Endothelial cell of umbilical vein (primary cell): Measurements from ENCODE around the gene ALDH3B2. TPM values are rescaled to one million over a fixed set of nuclear protein-coding genes. Genes with fewer than 3 reads are reported as not detected.

Experiments used
- BruUV-seq: library from RNA; stranded (reverse); fragments of 400-500 nt; replicated peaks from 2 replicates; lab custom pipeline; 2021; lab: Mats Ljungman, UMichigan
- CTCF ChIA-PET: fragments of 300-600, 350-600 bp; sonication (Branson Sonifier 250); formaldehyde crosslinking; loops from one replicate; lab custom pipeline; 2021; ENCODE audit warnings: antibody characterized with exemption, inconsistent platforms; lab: Charles Lee
- POLR2A ChIA-PET: fragments of 300-600, 350-600 bp; sonication (Branson Sonifier 250); formaldehyde crosslinking; loops from one replicate; lab custom pipeline; 2021; ENCODE audit warnings: antibody characterized with exemption, inconsistent platforms; lab: Charles Lee
- DNase-seq: peaks from one replicate; pipeline ENCODE4 v3.0.0-alpha.2; 2011; ENCODE audit warnings: low read depth, low spot score
- FAIRE-seq: peaks from 2 replicates; lab custom pipeline; 2011; peaks lifted over from hg19 to GRCh38; lab: Jason Lieb, UNC
- H2AFZ ChIP-seq: 2 replicates; pipeline ENCODE4 v1.6.0; 2012; ENCODE audit warnings: low read depth, low read length, control low read depth, inconsistent platforms
- H3K27ac ChIP-seq: 2 replicates; pipeline ENCODE4 v1.5.1; 2011; ENCODE audit warnings: low read depth, mild to moderate bottlenecking, control low read depth, low read length, moderate library complexity; ENCODE audit not compliant: insufficient read depth
- H3K27me3 ChIP-seq, 2 experiments: 2 replicates each; pipeline versions ENCODE4 v1.6.0 to v1.6.1; 2011; ENCODE audit warnings: low read length in 2 of 2, mixed read lengths in 1 of 2; ENCODE audit not compliant: control insufficient read depth in 2 of 2, insufficient read depth in 2 of 2
- H3K36me3 ChIP-seq, 2 experiments: 2 replicates in 1 of 2; 3 replicates in 1 of 2; pipeline ENCODE4 v1.5.1; 2011; ENCODE audit warnings: low read length in 2 of 2, mild to moderate bottlenecking in 1 of 2, moderate library complexity in 1 of 2; ENCODE audit not compliant: control insufficient read depth in 2 of 2, insufficient read depth in 2 of 2; ENCODE audit errors: extremely low read depth in 1 of 2
- H3K4me1 ChIP-seq: 3 replicates; pipeline ENCODE4 v1.5.1; 2011; ENCODE audit warnings: mild to moderate bottlenecking, low read length; ENCODE audit not compliant: control insufficient read depth, insufficient read depth; ENCODE audit errors: extremely low read depth
- H3K4me2 ChIP-seq: 2 replicates; pipeline ENCODE4 v1.6.1; 2011; ENCODE audit warnings: low read length, control low read depth, mixed read lengths; ENCODE audit not compliant: insufficient read depth
- H3K4me3 ChIP-seq, 3 experiments: fragments of 200-600 bp in 1 of 3; sonication (generic), shearing (Covaris generic) in 1 of 3; replicated peaks in 1 of 3; 2 replicates each; pipeline ENCODE4 v1.5.1; 2011 to 2016; ENCODE audit warnings: control low read depth in 3 of 3, low read length in 3 of 3, mild to moderate bottlenecking in 2 of 3, inconsistent platforms in 1 of 3, low read depth in 1 of 3, moderate library complexity in 1 of 3; ENCODE audit not compliant: insufficient read depth in 1 of 3
- H3K79me2 ChIP-seq: 2 replicates; pipeline ENCODE4 v1.6.0; 2012; ENCODE audit warnings: low read length, inconsistent platforms; ENCODE audit not compliant: control insufficient read depth, insufficient read depth
- H3K9ac ChIP-seq: replicated peaks from 2 replicates; pipeline ENCODE3; 2011; ENCODE audit warnings: low read length, control low read depth; ENCODE audit not compliant: insufficient read depth; ENCODE audit errors: extremely low read depth
- H3K9me1 ChIP-seq: replicated peaks from 3 replicates; pipeline ENCODE4 v1.6.0; 2011; ENCODE audit warnings: mild to moderate bottlenecking, low read length; ENCODE audit not compliant: control insufficient read depth, insufficient read depth; ENCODE audit errors: extremely low read depth
- H3K9me3 ChIP-seq: replicated peaks from 2 replicates; pipeline ENCODE4 v1.5.1; 2012; ENCODE audit warnings: low read length, inconsistent platforms; ENCODE audit not compliant: control insufficient read depth, insufficient read depth
- H4K20me1 ChIP-seq: replicated peaks from 2 replicates; pipeline ENCODE3; 2011; ENCODE audit warnings: mild to moderate bottlenecking, low read length; ENCODE audit not compliant: control insufficient read depth, insufficient read depth; ENCODE audit errors: extremely low read depth
- CTCF ChIP-seq, 2 donors: IDR thresholded peaks; 1 replicate in 1 of 2; 2 replicates in 1 of 2; pipeline ENCODE4 v1.5.1; 2011; ENCODE audit warnings: low read length in 2 of 2, mild to moderate bottlenecking in 2 of 2, moderate library complexity in 2 of 2, control low read depth in 1 of 2, inconsistent platforms in 1 of 2, low read depth in 1 of 2; ENCODE audit not compliant: insufficient read depth in 1 of 2; ENCODE audit errors: extremely low read depth in 1 of 2
- EZH2 ChIP-seq: IDR thresholded peaks from 2 replicates; pipeline ENCODE4 v1.6.1; 2012; ENCODE audit warnings: borderline replicate concordance, low read depth, mild to moderate bottlenecking, moderate library complexity, low read length, inconsistent platforms; ENCODE audit not compliant: severe bottlenecking
- FOS ChIP-seq: IDR thresholded peaks from 2 replicates; pipeline ENCODE4 v1.6.1; 2011; ENCODE audit warnings: mild to moderate bottlenecking, low read length, moderate library complexity, borderline replicate concordance; ENCODE audit not compliant: insufficient read depth
- POLR2A ChIP-seq: IDR thresholded peaks from 2 replicates; pipeline ENCODE4 v1.6.1; 2012; ENCODE audit warnings: low read depth, mild to moderate bottlenecking, control low read depth, low read length
- POLR2AphosphoS5 ChIP-seq: IDR thresholded peaks from 2 replicates; pipeline ENCODE4 v1.6.1; 2012; ENCODE audit warnings: low read depth, mild to moderate bottlenecking, control low read depth, low read length, moderate library complexity; ENCODE audit not compliant: insufficient read depth
- dilution Hi-C: fragments of 300-500 bp; cut with MboI; formaldehyde crosslinking; loops from one replicate; pipeline ENCODE4 v1.15.0; 2019; ENCODE audit warnings: low sequenced_read_pairs; ENCODE audit not compliant: extremely low pct_ligation_motif_present
- intact Hi-C: fragments of 100-400 bp; cut with micrococcal nuclease; formaldehyde crosslinking; loops from one replicate; pipeline ENCODE4 v1.10.0; 2022
- polyA plus RNA-seq, 4 experiments: library from polyadenylated mRNA; depleted of rRNA in 3 of 4; stranded (reverse) in 3 of 4; unstranded in 1 of 4; fragments of >200 nt; gene quantifications; 2 replicates each; pipeline versions ENCODE4 v1.2.1 to v1.2.3, GENCODE V29; 2011 to 2012; ENCODE audit warnings: missing spikeins in 1 of 4
- total RNA-seq: library from RNA; stranded (reverse); gene quantifications from 2 replicates; pipeline ENCODE4 v1.2.3, GENCODE V29; 2021
- TF ChIP-seq, protein P1 (sequence below): IDR thresholded peaks from 2 replicates; pipeline ENCODE4 v1.6.1; 2011; ENCODE audit not compliant: insufficient read depth, insufficient read length

ALDH3B2 gene
- total and polyA plus RNA-seq, 2 donors (not counting 3 experiments of a cell fraction or from before 2014, with no cell fraction given): not detected

DNA sequence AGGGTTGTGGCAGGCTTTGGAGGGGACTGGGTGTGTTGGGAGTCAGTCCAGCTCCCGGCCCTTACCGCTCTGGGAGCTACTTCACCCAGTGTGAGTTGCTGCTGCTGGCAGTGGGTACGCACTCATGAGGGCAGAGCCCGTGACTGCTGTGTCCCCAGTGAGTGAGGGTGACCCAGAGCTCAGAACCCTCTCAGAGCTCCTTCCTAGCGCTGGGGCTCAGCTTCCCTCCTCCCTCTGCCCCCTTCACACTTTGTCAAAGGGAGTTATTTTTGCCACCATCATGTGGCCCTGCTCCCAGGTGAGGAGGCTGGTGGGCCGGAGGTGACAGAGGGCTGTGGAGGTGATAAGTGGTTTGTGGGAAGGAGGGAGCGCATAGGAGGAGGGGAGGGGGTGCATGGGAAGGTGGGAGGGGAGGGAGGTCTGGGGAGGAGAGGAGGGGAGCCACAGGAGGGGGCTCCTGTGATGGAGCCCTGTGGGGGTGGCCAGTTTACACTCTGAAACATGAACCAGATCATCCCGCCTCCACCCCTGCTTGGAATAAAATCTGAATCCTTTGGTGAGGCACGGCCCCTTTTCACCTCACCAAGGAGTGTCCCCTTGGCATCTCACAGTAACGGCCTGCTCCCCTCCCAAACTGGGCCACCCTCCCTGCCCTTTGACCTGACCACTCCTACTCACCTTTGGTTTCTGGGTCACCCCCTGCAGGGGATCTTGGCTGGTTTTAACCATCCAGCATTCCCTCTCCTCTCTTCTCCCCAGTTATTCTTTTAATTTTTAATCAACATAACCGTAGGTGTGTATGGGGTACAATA lies 57.8 kb downstream of the ALDH3B2 start:
- BruUV-seq: no TSS peak
- no peak overlapping the region for H2AFZ ChIP-seq
- no peaks in the 10 kb centered on the region for H3K9me3 ChIP-seq
- H3K27ac ChIP-seq: no peak overlapping the region
- H3K9me1 ChIP-seq: no peaks in the 10 kb centered on the region
- peaks cover 0 to 5% of the 10 kb centered on the region in 2 experiments for H3K36me3 ChIP-seq
- DNase-seq (no peak), FAIRE-seq (no peak)
- H3K4me3 ChIP-seq: no peak overlapping the region
- no peak overlapping the region for H3K4me2 ChIP-seq
- dilution Hi-C loops (no loop called here), intact Hi-C loops (no loop called here)
- H3K79me2 ChIP-seq: no peaks in the 10 kb centered on the region
- H3K9ac ChIP-seq: no peak overlapping the region
- H3K4me1 ChIP-seq: no peaks in the 10 kb centered on the region
- no peaks in the 10 kb centered on the region for H4K20me1 ChIP-seq
- peaks cover 14 to 21% of the 10 kb centered on the region in 2 experiments for H3K27me3 ChIP-seq
- ChIA-PET CTCF (interaction anchor here (1.0 to 6.8 kb wide), 3 partner anchors 12 to 43 kb away, joined by 3 to 98 read pairs (median 3); partner anchors contain the start of gene NUDT8), POLR2A (no interaction called here)
- TF ChIP-seq EZH2 (peak; percentile 58), CTCF (IDR thresholded peaks at IDR 0.05; ENCODE audit: extremely low read depth in 1 of 2, insufficient read depth in 1 of 2, low read depth in 1 of 2, low read length in 2 of 2) (no peak), POLR2AphosphoS5 (no peak), FOS (no peak), POLR2A (no peak)
- TF ChIP-seq, protein P1, sequence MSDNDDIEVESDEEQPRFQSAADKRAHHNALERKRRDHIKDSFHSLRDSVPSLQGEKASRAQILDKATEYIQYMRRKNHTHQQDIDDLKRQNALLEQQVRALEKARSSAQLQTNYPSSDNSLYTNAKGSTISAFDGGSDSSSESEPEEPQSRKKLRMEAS: no peak
